Measurements from ENCODE around the gene PNMA6E.

The PNMA6E gene

DNA sequence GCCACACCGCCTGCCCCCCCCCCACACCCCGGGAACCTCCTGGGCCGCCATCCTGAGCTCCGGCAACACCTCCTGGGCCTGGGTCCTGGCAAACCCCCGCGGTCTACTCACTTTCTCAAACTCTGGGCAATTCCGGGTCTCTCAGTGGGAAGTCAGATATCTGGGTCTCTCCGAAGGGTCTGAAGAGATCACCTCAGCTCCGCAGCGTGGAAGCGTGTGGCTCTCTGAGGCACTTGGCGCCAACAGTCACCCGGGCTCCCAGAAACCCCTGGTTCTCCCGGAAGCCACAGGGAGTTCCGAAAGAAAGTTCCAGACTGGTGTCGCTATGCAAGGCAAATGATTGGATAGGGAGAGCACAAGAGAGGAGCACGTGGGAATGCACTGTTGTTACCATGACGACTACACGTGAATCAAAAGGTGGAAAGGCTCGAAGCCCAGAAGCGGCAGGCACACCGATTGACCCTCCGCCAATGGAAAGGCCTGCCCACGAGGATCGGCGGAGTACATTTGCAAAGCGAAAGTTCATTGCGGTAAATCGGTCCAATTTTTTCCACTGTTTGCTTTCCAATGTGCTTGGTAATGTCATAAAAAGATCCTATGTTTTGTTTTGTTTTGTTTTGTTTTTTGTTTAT, at the start of gene PNMA6E:
Gene PNMA6E, minus strand, starts transcription at position 218 of the 632 bp plus-strand sequence. CDS start 2,501 bp downstream, outside the sequence.
- in situ Hi-C loops (cut with MboI; ENCODE audit: low sequenced_read_pairs): no loop called here

DNA sequence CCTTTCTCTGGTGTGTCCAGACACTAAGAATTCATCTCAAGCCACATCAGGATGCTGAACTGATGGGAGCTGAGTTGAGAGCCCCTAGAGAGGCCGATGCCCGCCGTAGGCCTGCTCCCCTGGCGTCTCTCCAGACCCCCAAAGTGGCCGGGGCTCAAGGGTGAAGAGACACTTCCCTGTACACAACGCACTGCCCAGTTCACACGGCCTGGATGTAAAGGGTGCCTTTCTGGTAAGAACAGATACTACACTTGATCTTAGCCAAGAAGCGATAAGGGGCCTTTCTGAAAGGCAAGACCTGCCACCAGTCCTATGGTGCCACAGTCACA, 49.8 kb upstream of the PNMA6E start:
- in situ Hi-C loops (cut with MboI; ENCODE audit: low sequenced_read_pairs): no loop called here

DNA sequence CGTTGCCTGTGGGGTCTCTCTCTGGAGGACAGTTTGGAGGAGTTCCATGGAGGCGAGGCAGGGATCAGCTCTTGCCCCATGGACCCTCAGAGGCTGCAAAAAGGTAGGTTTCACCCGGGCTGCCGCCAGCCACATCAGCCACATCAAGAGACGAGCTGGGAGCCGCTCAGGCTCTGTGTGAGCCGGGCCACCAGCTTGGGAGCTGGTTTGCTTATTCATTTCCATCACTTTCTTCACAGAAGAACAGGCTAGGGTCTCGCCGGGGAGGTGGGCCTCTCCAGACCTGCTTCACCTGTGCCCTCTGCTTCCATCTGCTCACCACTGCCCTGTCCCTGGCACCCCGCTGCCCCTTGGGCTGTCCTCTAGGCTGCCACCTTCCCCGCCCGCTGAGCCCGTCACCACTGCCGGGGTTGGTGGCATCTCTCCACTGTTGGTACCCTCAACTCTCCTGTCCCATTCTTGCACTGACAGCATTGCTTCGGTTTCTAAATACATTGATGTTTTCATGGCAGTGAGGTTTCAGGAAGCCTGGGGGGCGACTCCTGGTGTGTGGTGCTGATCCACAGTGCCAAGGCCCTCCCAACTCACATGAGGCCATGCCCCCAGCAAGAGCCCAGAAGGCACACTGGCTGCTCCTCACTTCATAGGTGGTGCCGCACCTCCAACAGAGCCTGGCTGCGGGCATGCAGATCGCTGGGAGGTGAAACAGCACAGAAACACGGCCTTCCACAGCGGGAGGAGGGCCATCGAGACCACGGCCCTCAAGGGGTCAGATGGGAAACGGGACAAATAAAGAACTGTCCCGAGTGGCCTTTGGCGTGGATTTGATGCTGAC, 49.2 kb upstream of the PNMA6E start:
- in situ Hi-C loops (cut with MboI; ENCODE audit: low sequenced_read_pairs): no loop called here

DNA sequence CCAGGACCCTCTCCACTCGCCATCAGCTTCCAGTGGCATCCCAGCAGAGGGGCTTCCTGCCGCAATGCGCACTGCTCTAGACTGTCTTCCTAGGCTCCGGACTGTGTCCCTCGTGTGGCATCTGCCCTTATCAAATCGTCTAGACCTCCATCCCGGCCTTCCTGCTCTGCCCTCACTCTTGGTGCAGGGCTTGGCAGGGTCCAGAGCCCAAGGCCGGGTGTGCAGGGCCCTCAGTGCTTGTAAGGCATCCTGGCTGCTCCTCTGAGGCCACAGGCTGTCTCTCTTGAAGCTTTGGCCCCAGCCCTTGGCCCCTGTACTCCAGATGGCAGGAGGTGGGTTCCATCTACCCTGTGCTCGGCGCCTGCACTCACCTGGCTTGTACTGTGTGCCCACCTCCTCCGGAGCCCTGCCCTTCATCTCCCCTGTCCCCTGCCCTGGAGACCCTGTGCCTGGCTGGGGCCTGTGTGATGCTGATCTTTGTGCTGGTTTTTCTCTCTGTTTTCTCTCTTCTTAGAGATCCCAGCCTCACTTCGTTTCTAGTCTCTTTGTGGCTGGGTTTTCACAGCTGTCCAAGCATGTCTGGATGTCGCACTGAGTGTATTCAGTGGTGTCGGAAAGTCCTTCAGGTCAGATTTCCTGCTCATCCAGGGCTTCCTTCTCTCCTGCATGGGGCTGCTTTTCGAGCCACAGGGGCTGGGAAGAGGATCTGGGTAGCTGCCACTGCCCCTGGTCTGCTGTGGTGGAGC, 48.4 kb upstream of the PNMA6E start:
- in situ Hi-C loops (cut with MboI; ENCODE audit: low sequenced_read_pairs): no loop called here

DNA sequence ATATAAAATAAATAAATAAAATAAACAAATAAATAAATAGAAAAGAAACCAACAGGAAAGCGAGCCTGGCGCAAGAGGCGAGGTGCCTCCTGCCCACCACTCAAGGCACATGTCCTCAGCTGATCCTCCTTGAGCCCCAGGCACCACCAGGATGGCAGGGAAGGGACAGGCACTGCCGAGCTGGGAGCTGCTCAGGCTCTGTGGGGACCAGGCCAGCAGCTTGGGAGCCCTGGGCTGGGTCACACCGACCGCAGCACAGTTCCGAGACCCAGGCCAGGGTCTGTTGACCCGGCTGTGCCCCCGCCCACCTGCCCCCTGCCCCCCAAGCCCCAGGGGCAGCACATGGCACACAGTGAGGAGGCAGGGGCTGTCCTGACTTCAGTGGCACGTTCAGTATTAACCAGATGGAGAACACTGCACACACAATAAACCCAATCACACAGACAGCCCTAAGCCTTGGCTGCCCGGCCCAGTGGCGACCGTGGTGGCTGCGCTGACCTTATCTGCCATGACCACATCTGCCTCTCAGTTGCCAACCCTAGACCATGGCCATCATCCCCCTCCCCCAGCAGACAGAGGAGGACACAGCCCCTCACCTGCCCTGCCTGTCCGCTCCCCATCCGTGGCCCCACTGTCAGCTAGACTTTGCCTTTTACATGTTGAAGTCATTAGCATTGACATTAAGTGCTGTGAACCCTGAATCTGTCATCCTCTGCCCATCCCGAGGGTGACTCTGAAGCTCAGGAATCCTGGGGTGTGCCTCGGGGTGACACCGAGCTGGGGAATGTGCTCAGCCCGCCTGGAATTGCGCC, 47.6 kb upstream of the PNMA6E start:
- in situ Hi-C loops (cut with MboI; ENCODE audit: low sequenced_read_pairs): no loop called here

DNA sequence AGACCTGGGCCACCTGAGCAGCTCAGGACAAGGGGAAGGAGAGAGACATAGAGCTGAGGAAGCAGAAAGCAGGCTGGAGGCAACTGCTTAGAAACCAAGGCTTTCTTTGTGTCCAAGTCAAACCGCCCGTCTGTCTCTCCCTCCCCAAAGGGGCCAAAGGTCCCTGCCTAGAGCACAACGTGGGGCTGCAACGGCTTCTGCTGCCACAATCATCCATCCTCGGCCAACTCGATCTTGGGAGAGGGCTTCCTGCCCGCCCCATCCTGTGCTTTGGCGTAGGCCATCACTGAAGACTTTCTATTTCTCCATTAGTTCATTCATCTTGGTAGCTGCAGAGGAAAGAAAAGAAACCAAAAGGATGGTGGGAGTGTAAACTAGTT, 46.4 kb upstream of the PNMA6E start:
- in situ Hi-C loops (cut with MboI; ENCODE audit: low sequenced_read_pairs): no loop called here

DNA sequence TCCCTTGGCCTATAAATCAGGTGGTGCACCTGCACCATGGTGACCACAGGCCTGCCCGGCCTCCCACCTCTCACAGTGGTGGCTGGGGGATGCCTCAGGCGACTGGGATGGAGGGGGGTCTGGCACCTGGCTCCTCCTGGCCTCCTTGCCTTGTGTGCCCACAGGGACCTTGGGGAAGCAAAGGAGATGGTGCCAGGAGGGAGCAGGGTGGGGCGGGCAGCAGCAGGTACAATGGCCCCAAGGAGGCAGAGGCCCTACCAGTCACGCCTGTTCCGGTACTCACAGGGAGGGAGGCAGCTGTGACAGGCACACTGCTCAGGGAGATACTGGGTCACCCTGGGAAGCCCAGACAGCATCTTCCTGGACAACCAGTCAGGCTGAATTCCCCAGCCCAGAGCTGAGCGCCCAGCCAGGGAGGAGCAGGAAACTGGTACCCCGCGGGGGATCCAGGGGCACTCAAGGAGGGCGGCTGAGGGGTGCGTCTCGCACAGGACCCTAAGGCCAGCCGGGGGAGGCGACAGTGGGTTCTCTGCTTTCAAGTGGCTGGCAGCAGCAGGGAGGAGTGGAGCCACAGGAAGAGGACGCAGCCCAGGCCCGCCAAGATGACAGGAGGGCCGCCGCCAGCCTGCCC, 45.9 kb upstream of the PNMA6E start:
- in situ Hi-C loops (cut with MboI; ENCODE audit: low sequenced_read_pairs): no loop called here

DNA sequence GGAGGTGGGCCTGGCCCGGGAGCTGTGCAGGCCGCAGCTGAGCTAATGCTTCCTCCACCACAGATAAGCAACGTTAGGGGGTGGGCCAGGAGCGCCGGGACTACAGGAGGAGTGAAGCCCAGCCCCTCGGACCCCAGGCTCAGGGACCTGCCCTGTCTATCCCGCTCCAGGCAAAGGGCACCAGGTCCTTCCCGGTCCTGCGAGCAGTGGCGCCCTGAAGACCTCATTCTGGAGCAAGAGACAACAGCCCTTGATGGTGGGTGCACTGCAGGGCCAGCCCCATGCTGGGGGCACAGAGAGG, 45.4 kb upstream of the PNMA6E start:
- in situ Hi-C loops (cut with MboI; ENCODE audit: low sequenced_read_pairs): no loop called here

DNA sequence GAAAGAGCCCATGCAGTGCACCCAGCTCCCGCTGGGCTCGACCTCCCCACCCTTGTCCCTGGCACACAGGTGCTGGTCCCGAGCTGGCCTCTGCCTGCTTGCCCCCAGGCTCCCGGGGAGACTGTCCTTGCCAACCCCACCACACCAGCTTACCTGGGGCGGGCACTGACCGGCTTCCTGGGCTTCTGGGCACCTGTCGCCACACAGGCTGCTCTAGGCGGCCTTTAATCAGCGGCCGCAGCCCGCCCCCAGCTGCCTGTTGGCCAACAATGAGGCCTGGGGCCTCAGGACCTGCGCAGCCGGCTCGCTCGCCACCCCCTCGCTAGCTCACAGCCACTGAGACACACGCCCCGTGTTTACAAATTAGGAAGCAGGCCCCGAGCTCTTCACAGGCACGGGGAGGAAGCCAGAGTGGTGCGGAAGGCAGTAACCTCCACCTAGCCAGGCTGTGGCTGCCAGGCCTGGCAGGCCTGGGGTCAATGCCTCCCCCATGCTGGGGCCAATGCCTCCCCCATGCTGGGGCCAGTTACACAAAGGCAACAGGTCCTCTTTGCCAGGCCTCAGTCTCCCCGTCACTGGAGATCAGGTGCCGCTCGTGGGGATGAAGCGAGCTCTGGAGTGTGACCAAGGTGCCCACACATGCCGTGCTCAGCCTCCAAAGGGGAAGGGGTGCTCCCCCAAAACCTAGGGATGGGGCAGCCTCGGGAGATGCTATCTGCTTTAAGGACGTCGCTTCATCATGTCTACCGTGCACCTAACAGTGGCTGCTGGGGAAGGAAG, 44.9 kb upstream of the PNMA6E start, which contains the start of gene TREX2:
Gene TREX2, minus strand, starts transcription at position 201 of the 780 bp plus-strand sequence. CDS start 626 bp downstream, outside the sequence.
- in situ Hi-C loops (cut with MboI; ENCODE audit: low sequenced_read_pairs): no loop called here

DNA sequence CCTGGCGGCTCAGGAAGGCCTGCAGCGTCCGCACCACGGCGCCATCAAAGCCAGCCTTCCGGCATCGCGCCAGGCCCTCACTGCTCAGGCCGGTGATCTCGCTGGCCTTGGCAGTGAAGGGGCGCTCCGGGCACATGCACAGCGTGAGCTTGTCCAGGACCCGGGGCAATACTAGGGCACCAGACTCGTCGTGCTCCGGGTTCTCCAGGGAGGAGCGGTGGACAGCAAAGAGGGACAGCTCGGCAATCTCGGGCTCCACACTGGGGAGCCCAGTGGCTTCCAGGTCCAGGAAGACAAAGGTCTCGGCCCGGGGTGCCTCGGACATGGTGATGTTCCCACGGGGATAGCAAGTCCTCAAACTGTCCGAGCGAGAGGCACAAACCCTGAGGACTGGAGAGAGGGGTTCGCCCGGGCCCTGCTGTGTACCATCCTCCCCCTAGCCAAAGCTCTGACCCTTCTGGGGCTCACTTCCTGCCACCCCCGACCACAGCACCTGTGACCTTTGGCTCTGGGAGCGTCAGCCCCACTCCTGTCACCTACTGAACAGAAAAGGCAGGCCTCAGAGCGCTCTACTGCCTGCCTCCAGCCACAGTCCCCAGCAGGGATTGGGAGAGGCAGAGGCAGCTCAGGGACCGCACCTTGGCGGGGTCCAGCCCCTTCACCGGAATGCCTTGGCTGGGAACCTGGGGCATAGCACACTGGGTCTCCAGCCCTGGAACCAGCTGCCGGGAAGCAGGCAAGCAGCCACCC, 44.1 kb upstream of the PNMA6E start:
- in situ Hi-C loops (cut with MboI; ENCODE audit: low sequenced_read_pairs): no loop called here

DNA sequence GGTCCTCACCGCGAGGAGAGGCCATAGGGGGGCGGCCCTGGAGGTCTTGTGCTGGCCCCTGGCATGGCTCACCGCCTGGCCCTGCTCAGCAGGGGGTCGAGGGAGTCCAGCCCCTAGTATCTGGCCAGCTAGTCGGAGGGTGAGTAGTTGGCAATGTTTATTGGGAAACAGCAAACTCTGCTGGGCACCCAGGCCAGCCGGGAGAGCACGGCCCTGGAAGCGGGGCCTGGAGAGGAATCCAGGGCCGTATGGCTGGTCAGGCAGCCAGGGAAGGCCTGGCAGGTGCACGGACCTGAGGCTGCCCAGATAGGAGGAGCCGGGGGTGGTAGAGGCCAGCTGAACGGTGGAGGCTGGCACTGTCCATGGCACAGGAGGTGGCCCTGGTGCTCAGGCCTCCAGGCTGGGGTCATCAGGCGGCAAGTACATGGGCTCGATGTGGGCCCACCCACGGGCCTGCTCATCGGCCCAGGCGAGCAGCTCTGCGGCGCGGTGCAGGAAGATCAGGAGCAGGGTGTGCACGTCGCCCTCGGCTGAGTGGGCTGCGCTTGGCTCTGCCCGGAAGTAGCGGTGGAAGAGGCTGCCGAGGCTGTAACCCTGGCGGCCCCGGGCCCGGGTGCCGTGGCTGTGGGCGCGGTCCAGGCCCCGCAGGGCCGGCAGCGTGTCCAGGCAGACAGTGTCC, 43.3 kb upstream of the PNMA6E start:
- in situ Hi-C loops (cut with MboI; ENCODE audit: low sequenced_read_pairs): no loop called here

DNA sequence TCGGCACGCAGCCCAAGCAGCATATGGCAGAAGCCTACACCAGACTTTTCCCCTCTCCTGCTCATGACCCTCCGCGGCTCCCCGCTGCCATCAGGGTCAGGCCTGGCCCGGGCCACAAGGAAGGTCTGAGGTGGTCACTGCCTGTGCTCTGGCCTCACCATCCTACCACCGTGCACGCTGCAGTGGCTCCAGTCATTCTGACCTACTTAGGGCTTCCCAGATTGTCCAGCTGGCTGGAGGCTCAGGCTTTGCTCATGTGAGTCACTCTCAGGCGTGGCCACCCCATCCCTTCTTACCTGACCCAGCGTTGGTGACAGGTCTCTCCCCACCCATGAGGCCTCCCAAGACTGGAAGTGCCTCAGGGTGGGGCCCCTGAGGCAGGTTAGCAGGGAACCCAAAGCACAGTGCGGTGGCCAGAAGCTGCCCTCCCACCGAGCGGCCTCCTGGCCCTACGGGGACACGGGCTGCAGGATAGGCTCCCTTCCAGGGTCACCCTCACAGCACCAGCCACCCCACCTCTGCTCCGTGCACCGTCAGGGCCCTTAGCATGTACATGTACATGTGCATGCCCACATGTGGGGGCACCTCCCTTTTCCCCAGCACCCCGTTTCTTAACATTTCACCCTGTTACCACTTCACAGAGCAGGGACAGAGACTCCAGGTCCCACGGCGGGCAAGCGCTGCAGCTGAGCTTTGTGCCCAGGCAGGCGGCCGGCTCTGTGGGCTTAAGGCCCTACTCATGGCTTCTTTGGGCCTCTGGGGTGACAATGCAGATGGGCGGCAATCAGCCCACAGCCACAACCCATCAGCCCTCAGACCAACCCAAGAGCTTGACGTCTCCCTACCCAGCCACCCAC, 42.6 kb upstream of the PNMA6E start:
- in situ Hi-C loops (cut with MboI; ENCODE audit: low sequenced_read_pairs): no loop called here

DNA sequence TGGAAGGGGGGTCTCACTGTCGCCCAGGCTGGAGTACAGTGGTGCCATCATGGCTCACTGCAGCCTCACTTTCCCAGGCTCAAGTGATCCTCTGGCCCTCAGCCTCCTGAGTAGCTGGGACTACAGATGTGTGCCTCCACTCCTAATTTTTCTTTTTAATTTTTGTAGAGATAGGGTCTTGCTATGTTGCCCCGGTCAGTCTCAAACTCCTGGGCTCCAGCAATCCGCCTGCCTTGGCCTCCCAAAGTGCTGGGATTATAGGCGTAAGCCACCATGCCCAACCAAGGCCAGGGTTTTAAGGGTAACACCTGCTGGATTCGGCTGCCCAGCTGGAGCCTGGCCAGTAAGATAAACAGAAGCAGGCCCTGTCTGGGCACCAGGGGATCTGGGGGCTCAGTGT, 41.3 kb upstream of the PNMA6E start:
- in situ Hi-C loops (cut with MboI; ENCODE audit: low sequenced_read_pairs): no loop called here

DNA sequence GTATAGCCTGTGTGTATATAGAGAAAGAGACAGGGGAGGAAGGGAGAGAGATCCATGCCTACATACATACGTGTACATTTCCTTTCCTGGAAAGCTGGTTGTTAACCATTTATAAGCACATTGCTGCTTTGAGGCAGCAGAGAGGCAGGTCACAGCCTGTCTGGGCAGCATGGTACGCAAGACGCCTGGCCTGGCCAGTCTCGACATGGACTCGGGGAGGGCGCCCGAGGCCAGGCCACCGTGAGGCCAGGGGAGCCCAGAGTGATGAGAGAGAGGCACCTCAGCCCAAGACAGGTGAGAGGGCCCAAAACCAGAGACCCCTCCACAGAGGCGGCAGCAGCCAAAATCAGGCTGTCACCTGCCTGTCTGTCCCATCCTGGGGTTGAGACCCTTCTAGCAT, 40.8 kb upstream of the PNMA6E start:
- in situ Hi-C loops (cut with MboI; ENCODE audit: low sequenced_read_pairs): no loop called here

DNA sequence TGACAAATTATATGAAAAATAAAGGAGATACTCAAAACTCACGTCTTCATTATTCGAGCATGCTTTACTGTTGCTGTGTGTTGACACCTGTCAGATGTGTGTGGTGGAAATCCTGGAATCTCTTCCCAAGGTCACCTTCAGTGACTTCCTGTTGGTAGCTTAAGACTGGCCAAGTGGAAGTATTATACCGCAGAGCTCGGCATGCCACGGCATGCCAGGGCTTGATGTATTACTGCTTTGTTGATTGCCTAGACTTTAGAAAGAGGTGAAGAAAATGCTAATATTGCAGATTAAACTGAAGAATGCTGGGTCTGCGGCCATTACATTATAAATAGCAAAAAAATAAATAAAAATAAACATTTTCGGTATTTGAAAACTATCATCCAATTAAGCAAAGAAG, 40.1 kb upstream of the PNMA6E start:
- in situ Hi-C loops (cut with MboI; ENCODE audit: low sequenced_read_pairs): no loop called here

DNA sequence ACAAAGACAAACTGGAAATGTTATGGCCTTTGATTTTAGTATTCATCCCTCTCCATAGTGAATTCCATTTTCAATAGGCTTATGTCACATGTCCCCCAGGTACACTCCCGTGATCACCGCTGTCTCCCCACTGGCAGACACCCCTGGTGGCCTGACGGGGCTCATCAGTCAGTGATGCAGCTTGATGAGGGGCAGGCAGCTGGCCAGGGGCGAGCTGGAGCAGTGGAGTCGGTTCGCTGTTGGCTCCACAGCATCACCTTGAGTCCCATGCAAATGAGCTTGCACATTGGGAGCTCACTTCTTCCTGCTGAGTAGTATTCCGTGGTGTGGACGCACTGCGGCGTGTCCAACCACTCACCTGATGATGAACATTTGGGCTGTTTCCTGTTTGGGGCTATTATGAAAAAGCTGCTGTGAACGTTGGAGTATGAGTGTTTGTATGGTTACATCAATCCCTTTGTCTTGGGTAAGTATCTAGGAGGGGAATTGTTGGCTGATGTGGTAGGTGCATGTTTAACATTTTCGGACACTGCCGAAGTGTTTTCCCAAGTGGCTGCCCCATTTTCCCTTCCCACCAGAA, 39.5 kb upstream of the PNMA6E start:
- in situ Hi-C loops (cut with MboI; ENCODE audit: low sequenced_read_pairs): no loop called here

DNA sequence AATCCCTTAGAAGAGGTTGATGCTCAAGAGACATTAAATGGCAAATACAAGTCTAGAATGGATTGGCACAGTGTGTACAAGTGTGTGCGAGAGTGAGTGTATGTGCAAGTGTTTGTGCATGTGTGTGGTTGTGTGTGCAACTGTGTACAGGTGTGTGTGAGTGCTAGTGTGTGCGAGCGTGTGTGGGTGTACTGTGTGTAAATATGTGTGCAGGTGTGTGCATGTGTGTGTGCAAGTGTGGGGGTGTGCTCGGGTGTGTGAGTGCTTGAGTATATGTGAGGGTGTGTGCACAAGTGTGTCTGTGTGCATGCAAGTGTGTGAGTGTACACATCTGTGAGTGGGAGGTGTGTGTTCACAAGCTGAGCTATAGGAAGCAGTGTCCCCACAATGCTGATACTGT, 38.8 kb upstream of the PNMA6E start:
- in situ Hi-C loops (cut with MboI; ENCODE audit: low sequenced_read_pairs): no loop called here

Measured in hTERT RPE-1 (cell line).